ENCODE data around the gene HRH1.
"Not testable (repeated sequence)": the region's sequence is repeated elsewhere in the genome, so short reads cannot be mapped to it uniquely, and the experiment has no call there.

HRH1 gene

DNA sequence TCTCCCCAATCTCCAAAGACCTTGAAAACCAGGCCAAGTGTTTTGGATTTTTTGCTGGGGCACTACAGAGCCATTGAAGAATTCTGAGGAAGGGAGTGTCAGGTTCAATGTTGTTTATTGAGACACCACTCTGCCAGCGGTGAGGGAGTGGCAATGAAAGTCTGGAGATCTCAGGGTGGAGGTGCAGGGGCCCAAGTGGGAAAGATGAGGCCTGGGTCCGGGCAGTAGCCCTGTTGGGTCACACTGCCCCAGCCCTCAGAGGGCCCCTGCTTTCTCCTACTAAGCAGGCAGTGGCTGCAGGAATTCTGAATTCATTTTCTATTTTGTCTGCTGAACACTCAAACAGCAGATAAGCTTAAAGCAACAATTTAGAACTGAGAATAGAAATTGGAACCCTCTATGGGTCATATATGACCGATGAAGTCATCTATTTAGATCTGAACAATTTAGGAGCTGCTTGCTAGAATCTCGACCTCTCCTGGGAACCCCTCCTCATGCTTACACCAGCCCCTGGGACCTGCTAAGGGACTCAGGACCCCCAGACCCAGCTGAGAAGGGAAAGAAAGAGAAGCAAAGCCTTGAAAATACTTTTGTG, 17.9 kb downstream of the HRH1 start:
- DNase-seq (ENCODE audit: low read depth in 2 of 2) = no peak

DNA sequence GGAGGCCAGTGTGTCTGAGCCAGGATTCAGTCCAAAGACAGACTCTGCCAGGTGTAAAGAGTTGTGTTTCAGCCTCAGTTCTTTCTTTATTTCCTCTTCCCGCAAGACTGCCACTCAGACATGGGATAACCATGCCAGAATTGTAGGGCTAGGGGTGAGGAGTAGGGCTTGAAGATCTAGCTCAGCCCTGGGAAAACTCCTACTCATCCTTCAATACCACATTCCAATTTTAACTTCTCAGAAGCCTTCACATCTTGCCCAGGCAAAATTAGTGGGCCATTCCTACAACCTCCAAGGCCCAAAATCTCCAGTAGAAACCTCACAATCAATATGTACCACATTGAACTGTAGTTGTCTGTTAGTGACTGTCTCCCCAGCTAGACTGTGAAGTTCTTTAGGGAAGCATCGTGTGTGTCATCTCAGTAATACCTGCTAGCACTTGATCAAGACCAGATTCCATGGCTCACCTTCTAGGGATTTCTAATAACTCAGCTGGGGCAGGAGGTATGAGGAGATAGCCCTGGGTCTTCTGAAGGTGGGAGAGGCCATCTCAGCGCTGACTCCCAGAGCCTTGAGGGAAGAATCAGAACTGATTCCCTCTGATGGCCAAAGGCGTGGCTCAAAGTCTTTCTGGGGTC, 19.7 kb downstream of the HRH1 start:
- no peak for DNase-seq (ENCODE audit: low read depth in 2 of 2)

DNA sequence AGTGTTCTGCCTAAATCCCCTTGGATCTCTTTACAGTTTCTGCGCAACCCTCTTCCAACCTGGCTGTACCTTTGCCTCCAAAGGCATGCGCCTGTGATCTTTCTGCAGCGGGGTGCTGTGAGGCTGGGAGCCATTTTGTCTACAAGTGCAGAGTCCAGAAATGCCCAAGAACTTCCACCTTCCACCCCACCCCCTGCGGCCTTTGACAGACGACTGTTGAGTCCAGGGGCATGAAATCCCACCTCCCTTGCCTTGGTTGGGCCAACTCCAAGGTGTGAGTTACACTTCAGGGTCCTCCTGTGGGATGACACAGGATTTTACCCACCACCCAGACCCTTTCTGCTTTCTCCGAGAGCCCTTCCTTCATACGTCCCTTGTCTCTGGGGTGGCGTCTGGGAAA, 24.1 kb downstream of the HRH1 start:
- DNase-seq (ENCODE audit: low read depth in 2 of 2) = no peak

DNA sequence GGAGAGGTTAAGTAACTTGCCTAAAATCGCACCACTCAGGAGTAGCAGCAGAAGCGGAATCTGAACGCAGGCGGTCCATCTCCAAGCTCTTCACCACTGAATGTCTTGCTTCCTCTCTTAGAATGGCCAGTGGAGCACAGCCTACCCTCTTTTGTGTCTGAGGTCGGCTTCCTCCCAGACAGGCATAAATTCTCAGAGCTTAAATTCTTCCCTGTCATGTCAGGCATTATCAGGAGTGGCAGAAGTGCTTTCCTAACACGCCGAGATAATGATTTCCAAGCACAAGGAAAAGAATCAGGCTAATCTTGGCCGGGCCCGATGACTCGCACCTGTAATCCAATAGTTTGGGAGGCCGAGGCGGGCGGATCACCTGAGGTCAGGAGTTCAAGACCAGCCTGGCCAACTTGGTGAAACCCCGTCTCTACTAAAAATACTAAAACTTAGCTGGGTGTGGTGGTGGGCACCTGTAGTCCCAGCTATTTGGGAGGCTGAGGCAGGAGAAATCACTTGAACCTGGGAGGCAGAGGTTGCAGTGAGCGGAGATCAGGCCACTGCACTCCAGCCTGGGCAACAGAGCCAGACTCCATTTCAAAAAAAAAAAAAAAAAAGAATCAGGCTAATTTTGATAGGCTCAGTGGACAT, 30.2 kb downstream of the HRH1 start:
- DNase-seq (ENCODE audit: low read depth in 2 of 2) = not testable (repeated sequence)

DNA sequence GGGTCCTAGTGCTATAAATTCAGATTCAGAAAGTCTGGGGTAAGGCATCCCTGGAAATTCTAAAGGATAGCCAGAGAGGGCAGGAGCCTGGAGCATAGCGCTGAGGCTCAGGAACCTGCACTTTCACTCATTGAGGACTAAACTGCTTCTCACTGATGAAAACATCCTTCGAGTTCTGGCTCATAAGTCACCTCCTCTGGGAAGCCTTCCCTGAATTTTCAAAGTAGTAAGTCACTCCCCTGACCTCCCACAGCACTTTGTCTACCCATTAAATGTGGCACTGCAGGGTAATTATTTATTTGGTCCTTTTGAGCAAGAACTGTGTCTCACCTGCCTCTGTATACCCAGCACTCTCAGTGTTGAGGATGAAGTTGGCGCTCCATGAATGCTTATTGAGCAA, 30.9 kb downstream of the HRH1 start:
- no peak for DNase-seq (ENCODE audit: low read depth in 2 of 2)

DNA sequence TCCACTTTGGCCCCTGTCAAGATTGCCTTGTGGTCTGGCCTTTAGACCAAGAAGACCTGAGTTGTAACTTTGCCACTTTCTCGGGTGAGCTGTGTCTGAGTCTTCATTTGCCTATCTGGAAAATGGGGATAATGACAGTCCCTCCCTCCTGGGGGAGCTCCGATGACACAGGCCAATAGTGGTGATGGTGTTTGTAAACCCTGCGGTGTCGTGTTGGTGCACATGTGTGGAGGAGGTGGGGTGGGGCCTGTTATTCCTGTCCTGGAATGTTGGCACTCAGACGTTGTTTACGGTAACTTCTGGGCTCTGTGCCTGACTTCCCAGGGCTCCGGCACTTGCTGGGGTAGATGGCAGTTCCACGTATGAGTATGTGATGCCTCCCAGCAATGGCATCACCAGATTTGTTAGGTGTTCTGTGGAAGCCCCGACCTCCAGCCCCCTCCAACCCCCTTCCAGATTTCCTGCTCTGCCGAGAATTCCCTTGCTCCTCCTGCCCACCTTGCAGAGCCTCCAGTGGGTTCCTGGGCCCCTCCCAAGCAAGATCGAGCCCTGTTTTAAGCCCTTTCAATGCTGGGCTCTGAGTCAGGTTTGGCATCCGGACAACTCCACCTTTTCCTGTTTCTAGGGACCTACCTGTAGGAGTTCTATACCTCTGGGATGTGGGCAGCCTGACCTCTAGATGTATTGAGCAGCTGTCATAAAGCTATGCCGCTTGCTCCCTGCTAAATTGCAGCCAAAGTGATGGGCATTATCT, 31.4 kb downstream of the HRH1 start:
- DNase-seq (ENCODE audit: low read depth in 2 of 2) = no peak

DNA sequence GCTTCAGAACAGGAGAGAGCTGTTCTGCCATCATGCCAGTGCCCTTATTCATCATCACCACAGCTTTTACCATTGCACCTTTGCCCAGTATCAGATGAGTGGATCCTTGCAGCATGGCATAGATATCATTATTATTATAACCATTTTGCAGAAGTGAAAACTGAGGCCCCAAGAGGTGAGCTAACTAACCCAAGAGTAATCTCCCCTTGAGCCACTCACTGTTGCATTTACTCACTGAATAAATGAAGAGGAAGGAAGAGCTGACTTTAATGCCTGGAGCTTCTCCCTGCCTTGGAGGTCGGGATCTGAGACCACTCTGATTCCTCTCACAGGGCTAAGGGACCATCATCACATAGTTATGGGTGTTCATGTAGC, 32.0 kb downstream of the HRH1 start:
- DNase-seq (ENCODE audit: low read depth in 2 of 2) = no peak

DNA sequence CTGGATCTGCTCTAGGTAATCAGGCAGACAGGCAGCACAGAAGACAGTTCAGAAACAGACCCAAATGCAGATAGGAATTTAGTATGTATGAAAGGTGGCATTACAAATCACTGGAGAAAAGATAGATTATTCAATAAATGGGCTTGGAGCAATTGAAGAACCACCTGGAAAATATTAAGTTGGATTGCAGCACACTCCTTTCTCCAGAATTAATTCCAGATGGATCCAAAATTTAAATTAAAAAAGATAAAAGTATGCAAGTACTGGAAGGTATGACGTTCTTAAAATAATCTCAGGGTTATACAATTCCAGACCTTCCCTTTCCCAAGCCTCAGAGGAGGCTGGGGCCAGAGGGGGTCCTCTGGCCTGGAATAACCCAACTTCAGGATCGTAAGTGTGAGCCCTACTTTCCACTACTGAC, 32.5 kb downstream of the HRH1 start:
- no peak for DNase-seq (ENCODE audit: low read depth in 2 of 2)

DNA sequence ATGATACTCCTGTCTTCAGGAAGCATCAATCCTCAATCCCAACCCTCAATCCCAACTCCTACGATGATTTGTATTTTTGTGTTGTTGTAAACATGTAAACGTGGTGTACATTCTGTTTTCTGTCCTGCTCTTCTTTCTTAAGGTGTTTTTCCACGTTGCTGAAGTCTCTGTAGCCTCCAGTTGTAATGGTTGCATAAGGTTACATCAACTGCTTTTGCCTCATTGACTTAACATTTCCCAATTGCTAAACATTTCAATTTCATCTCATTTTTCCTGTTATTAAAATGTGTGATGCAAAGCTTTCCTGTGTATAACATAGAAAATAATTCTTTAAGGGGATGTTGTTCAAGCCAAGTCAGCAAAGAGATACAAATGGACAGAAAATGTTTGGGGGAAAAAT, 33.4 kb downstream of the HRH1 start:
- DNase-seq (ENCODE audit: low read depth in 2 of 2) = no peak

DNA sequence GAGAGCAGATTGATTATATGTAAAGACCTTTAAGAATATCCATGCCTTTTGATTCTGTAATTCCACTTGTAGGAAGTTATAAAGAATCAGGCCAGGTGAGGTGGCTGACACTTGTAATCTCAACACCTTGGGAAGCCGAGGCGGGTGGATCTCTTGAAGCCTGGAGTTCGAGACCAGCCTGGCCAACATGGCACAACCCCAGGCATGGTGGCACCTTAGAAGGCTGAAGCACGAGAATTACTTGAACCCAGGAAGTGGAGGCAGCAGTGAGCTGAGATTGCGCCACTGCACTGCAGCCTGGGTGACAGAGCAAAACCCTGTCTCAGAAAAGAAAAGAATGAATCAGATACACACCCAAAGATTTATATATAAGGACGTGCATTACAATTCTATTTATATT, 33.9 kb downstream of the HRH1 start:
- no peak for DNase-seq (ENCODE audit: low read depth in 2 of 2)

DNA sequence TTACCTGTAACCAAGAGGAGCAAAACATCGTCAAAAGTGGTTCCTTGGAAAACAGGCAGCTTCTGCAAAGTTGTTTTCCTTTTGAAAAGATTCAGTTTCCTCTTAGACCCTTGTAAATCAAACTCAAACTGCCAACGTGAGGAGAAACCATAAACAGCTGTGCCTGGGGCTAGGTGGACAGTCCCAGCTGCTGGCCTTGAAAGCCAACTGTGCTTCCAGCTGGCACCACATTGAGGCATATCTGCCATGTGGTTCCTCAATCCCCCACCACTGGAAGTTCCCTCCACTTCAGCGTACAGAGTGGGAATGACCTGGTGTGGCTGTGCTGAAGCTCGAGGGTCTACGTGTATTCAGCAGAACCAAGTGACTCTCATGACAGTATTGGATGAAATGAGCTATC, 40.9 kb downstream of the HRH1 start:
- DNase-seq (ENCODE audit: low read depth in 2 of 2) = no peak

DNA sequence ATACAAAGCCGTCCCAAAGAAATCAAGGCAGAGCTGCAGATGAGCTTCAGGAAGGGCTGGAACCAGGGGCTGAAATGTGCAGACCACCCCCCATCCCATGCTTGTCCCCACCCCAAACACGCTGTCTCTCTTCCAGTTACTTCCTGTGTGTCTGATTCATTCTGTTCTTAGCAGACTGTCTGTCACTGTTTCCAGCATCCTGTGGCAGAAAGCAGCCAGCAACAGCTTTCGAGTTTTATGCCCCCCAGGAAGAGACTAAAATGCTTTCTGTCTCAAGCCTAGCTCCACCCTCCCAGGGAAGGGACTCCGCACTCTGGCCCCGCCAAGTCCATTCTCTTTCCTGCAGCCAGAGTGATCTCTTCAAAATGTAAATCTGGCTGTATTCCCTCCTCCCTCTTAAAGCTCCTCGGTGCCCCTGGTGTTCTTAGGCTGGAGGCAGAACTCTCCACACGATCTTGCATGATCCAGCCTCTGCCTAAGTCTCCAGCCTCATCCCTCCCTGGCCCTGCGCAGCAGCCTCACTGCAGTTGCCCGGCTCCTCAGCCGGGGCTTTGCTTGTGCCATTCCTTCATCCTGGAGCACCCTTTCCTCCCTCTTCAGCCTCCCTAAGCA, 41.5 kb downstream of the HRH1 start:
- DNase-seq (ENCODE audit: low read depth in 2 of 2) = no peak

DNA sequence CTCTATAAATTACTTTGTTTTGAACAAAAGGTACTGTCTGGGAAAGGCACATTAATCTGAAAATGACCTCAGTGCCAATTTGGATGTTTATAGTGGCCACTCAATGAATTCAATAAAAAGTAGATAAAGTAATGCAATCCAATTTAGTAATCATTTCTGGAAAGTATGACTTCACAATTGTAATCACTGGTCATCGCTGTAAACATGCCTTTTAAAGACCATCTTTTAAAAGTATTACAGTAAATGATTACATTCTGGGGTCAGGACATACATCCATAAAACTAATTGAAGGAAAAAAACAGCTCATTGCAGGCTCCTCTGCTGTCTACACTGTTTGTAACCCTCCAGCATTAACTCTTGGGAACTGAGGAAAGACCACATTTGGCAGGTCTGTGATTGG, 43.2 kb downstream of the HRH1 start:
- no peak for DNase-seq (ENCODE audit: low read depth in 2 of 2)

DNA sequence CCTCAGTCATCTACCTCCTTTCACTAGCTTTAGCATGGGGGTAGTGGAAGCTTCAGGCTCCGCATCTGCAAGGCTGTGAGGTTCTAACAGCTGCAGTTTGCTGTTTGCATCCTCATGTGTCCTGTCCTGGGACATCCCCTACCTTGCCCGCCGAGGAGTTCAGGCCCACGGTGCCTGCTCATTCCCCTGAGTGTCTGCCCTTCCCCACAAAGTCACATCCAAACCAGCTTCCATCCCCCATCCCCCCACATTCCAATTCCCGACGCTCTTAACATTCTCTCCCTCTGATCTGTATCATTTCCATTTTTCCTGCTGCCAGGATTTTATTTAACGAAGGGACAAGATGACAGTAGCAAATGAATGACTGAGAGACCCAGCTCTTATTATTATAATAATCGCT, 43.8 kb downstream of the HRH1 start:
- no peak for DNase-seq (ENCODE audit: low read depth in 2 of 2)

DNA sequence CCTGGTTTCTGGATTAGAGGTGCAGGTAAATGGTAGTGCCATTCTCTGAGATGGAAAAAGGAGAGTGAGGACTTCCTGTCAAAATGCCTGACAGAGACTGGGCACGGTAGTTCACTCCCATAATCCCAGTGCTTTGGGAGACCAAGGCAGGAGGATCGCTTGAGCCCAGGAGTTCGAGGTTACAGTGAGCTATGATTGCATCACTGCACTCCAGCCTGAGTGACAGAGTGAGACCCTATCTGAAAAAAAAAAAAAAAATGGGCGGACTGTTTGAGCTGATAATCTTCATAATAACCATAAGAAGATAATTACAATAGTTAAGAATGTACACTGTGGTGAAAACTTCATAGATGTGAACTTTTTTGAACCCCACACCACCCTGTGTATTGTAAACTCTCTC, 44.2 kb downstream of the HRH1 start:
- no peak for DNase-seq (ENCODE audit: low read depth in 2 of 2)

DNA sequence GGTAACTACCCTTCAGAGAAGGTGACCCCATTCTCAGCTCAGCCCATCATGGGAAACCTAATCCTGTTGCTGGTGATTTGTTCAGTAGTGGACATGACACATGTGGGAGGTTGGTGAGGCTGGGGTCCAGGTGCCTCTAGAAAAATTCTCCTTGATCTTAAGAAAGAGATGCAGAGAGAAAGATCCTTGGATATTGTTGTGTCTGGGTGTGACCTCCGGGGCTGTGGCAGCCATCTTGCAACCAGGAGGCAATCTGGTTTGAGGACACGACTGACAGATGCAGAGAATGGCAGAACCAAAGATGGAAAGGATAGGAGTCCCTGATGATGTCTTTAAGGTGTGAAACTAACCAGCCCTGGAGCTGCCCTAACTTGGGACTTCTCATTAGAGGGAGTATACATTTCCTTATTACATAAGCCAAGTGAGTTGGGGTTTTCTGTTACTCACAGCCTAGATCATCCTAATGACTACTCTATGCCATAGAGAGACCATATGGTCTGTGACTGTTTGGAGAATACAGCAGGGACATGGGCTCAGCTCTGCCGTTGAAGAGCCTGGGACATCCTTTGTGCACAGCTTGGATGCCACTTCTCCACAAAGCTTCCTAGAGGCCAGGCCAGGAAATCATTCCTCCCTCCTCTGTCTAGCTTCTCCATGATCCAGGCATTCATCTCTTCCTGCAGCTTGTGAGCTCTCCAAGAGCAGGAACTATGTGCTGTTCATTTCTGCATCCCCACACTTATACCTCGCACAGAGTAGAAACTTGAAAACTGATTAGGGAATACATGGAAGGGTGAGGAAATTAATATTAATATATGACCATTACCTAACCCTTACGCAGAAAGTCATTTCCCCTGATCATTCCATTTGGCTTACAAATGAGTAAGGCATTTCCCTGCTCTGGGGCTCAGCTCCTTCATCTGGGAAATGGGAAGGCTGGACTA, 45.9 kb downstream of the HRH1 start:
- no peak for DNase-seq (ENCODE audit: low read depth in 2 of 2)

DNA sequence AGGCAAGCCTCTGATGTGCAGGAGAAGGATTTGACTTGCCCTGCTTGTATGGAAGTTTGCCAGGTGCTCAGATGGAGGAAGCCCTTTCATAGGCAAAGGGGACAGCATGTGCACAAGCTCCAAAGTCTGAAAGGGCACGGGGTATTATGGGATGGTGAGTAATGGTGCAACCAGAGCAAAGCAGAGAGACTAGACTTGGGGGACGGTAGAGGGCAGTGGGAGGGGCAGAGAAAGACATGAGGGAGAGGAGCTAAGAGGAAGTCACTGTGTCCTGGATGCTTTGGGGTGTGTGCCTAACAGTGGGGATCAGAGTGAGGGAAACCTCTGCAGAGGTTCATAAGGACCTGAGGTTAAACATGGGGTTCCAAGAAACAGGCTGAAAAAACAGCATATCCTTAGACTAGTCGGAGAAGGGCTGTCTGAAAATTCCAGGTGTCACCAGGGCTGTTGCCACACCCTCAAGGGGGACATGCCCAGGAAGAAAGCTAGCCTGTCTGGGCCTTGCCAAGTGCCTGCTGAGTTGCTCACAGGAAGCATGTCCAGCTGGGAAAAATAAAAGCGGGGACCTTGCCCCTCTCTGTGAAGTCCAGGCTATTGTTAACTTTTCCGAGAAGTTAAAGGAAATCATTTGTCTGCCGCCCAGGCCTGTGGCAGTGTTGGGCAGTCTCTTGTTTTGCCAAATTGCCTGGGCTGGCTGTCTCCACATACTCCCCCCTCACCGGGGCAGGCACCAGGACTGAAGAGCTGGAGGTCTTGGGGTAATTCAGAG, 47.1 kb downstream of the HRH1 start:
- DNase-seq (ENCODE audit: low read depth in 2 of 2) = no peak

DNA sequence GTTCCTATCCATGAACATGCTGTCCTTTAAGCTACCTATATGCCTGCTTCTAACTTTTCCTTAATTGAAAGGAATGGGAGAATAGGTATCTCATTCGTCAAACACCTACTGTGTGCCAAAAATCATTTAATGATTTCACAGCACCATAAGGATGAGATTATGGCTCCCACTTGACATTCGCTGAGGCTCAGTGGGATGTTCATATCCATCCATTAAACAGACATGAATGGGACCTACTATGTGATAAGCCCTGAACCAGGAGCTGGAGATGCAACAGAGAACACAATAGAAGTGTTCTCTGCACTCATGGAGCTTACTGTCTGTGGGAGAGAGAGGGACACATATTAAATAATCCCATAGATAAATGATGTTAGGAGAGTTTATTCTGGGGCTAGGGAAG, 49.7 kb downstream of the HRH1 start:
- no peak for DNase-seq (ENCODE audit: low read depth in 2 of 2)

DNA sequence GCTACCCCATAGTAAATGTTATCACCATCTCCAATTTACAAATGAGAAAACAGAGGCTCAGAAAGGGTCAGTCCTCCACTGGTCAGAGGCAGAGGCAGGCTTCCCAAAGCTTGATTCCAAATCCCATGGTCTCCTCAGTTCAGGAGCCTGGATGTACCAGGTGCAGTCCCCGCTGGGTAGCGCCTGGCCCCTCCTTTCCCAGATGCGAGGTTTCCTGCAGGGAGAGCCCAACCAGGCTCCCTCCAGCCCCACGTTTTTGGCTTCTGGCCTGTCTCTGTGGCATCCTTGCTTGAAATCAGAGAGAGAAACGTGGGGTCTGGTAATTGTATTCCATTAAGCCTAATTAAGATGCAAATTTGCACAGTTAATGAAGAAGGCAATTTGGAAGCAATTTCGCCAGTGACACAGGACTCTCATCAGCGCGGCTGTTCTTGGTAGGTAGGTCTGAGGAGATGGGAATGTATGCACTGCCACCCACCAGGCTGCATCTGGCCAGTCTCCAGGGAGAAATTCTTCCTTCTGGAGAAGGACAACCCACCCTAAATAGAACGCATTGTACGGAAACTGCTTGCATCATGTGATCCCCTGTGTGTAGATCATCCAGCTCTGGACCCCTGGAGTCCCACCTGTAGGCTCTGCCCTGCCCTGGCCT, 50.5 kb downstream of the HRH1 start:
- no peak for DNase-seq (ENCODE audit: low read depth in 2 of 2)

DNA sequence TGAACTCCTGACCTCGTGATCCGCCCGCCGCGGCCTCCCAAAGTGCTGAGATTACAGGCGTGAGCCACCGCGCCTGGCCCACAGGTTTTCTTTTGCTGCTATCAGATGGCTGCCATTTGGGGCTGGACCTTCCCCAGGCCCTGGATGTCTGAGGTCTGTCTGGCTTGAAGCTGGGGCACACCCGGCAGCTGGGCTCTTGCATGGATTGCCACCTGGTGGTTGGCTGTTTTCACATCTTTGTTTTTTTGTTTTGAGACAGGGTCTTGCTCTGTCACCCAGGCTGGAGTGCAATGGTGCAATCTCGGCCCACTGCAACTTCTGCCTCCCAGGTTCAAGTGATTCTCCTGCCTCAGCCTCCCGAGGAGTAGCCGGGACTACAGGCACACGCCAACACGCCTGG, 51.6 kb downstream of the HRH1 start:
- DNase-seq (ENCODE audit: low read depth in 2 of 2) = not testable (repeated sequence)

All from activated CD4-positive, alpha-beta T cell treated with anti-CD3 and anti-CD28 coated beads for 24 hours (primary cell).